Uterus (tissue), 2 donors: ENCODE results near the gene POTEM.
"Not testable (repeated sequence)": the region's sequence is repeated elsewhere in the genome, so short reads cannot be mapped to it uniquely, and the experiment has no call there.

Source experiments
- CTCF ChIP-seq, 4 experiments: fragments of 200-600 bp in 2 of 4; fragments of 450-650 bp in 2 of 4; sonication (generic) in 2 of 4; IDR thresholded peaks; one replicate each; pipeline ENCODE4 v1.5.1; 2016 to 2019; ENCODE audit warnings: antibody characterized with exemption in 4 of 4, mild to moderate bottlenecking in 2 of 4, moderate library complexity in 1 of 4
- POLR2A ChIP-seq, 2 donors: fragments of 450-650 bp; IDR thresholded peaks; one replicate each; pipeline ENCODE4 v1.6.1; 2016; ENCODE audit warnings: antibody characterized with exemption in 2 of 2, mild to moderate bottlenecking in 1 of 2, moderate library complexity in 1 of 2

- TF ChIP-seq CTCF, POLR2A (IDR thresholded peaks at IDR 0.05): not testable (repeated sequence)
Observed at GRCh38 chr14:19038060-19038664, 70.9 kb downstream of the POTEM start.
